Esophagus (tissue), 2 donors: ENCODE results near the gene CCDC159. TPM values are rescaled to one million over a fixed set of nuclear protein-coding genes. Genes with fewer than 3 reads are reported as not detected.
"Not testable (repeated sequence)": the region's sequence is repeated elsewhere in the genome, so short reads cannot be mapped to it uniquely, and the experiment has no call there.

Experiments used
- H3K27ac ChIP-seq, 2 donors: one replicate each; pipeline ENCODE4 v1.5.1; 2013; ENCODE audit warnings: low read depth in 2 of 2, mild to moderate bottlenecking in 2 of 2, inconsistent platforms in 1 of 2, low read length in 1 of 2, moderate library complexity in 1 of 2
- H3K27me3 ChIP-seq, 2 donors: one replicate each; pipeline ENCODE4 v1.6.1; 2013; ENCODE audit warnings: low read length in 2 of 2, control low read depth in 1 of 2, mild to moderate bottlenecking in 1 of 2; ENCODE audit not compliant: insufficient read depth in 2 of 2, control insufficient read depth in 1 of 2
- H3K36me3 ChIP-seq, 2 donors: one replicate each; pipeline ENCODE4 v1.6.1; 2013; ENCODE audit warnings: low read length in 1 of 2; ENCODE audit not compliant: control insufficient read depth in 2 of 2, insufficient read depth in 2 of 2
- H3K4me1 ChIP-seq, 2 donors: one replicate each; pipeline ENCODE4 v1.6.1; 2013; ENCODE audit warnings: low read length in 1 of 2; ENCODE audit not compliant: control insufficient read depth in 2 of 2, insufficient read depth in 2 of 2
- H3K4me3 ChIP-seq, 2 donors: one replicate each; pipeline ENCODE4 v1.5.1; 2013; ENCODE audit warnings: low read length in 2 of 2, mild to moderate bottlenecking in 2 of 2, low read depth in 1 of 2, moderate library complexity in 1 of 2
- H3K9me3 ChIP-seq, 2 donors: one replicate each; pipeline ENCODE4 v1.6.1; 2013; ENCODE audit warnings: mild to moderate bottlenecking in 2 of 2, low read depth in 1 of 2, low read length in 1 of 2, moderate library complexity in 1 of 2; ENCODE audit not compliant: control insufficient read depth in 2 of 2, insufficient read depth in 1 of 2
- WGBS, 2 donors: extraction: QIAGEN DNeasy Blood & Tissue Kit; methylation state at CpG; one replicate each; pipeline ENCODE4 v1.1.7; 2013; 5-methylcytosine and 5-hydroxymethylcytosine counted together
- polyA plus RNA-seq, 2 donors: library from polyadenylated mRNA; stranded (reverse); fragments of 200-250 nt; gene quantifications; one replicate each; pipeline ENCODE4 v1.2.3, GENCODE V29; 2013
- donor health status: healthy with polysubstance abuse.
- donor health status: Bipolar disorder and iron deficiency.

CCDC159 gene
- polyA plus RNA-seq, 2 donors, result 22.5 to 47.6 TPM

DNA sequence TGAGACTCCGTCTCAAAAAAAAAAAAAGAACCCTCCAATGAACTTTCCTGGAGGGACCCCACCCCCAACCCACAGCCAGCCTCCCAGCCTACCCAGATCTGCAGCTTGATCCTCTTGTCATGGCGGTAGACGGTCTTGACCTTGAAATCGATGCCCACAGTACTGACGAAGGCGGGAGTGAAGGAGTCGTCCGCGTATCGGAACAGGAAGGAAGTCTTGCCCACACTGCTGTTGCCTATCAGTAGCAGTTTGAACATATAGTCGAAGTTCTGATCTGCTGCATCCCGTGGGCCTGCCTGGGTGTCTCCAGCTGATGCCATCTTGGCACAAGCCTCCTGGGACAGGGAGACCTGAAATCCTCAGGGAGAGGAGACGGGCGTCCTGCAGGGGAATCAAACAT, 9.2 kb upstream of the CCDC159 start:
- H3K27me3 ChIP-seq, result no peaks in the 10 kb centered on the region
- peaks cover 4 to 16% of the 10 kb centered on the region in 2 donors for H3K36me3 ChIP-seq
- no peak overlapping the region for H3K27ac ChIP-seq
- no peak overlapping the region for H3K4me3 ChIP-seq
- peaks cover 0 to 6% of the 10 kb centered on the region in 2 donors for H3K4me1 ChIP-seq
- no peaks in the 10 kb centered on the region for H3K9me3 ChIP-seq
- 67 to 77% methylated on average over 14 of the region's 14 CpGs for WGBS, 2 donors

- WGBS, 2 donors, result 58 to 60% methylated on average over 7 of the region's 7 CpGs
- peaks cover 4 to 19% of the 10 kb centered on the region in 2 donors for H3K36me3 ChIP-seq
- H3K27me3 ChIP-seq, result no peaks in the 10 kb centered on the region
- H3K9me3 ChIP-seq, result no peaks in the 10 kb centered on the region
- peak overlapping the region; percentile 75 to 95 for H3K4me3 ChIP-seq
- peaks cover 0 to 6% of the 10 kb centered on the region in 2 donors for H3K4me1 ChIP-seq
- peak overlapping the region in 1 of 2 donors; percentile 29 for H3K27ac ChIP-seq
Observed at GRCh38 chr19:11338121-11338520, 8.2 kb upstream of the CCDC159 start.

DNA sequence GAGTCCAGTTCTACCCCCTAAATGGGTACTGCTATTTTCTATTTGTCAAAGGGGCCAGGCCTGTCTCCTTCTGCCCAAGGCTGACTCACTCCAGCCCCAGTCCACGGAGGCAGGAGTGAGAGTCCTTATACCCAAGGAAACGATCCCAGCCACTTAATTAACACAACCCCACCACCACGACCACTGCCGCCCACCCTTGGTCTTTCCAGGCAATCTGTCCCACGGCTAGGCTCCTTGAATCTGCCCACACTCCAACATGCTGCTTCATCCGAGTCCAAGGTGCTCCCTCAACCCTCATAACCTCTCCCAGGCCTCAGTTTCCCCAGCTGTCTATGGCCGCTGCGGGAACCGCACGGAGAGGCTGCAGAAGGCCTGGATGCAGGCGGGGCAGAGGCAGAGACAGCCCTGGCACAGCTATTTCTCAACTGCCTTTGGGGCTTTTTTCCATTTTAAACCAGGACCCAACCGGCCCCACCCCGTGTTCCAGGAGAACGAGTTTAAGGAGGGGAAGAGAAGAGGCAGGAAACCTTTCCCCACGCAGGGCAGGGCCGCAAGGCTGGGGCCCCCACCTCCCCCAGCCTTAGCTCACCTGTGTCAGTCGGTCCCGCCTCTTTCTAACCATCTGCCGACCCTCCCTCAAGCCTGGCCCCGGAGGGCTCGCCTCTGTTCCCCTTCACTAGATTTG, 7.6 kb upstream of the CCDC159 start:
- 16% methylated on average over 20 to 21 of the region's 21 CpGs for WGBS, 2 donors
- peak overlapping the region; percentile 90 to 96 for H3K27ac ChIP-seq
- peaks cover 0 to 19% of the 10 kb centered on the region in 2 donors for H3K36me3 ChIP-seq

GRCh38 chr19:11339254-11340098, 6.8 kb upstream of the CCDC159 start, which contains the start of gene RAB3D:
Gene RAB3D, minus strand, starts transcription at chr19:11339657. Its CDS starts 2,258 bp downstream, at chr19:11337399.
- 6% methylated on average over 44 to 53 of the region's 53 CpGs for WGBS, 2 donors
- Histone ChIP-seq H3K9me3 (no peaks in the 10 kb centered on the region), H3K4me3 (peak within 1 kb of the TSS; percentile 75 to 95), H3K27ac (peak within 1 kb of the TSS; percentile 90 to 96), H3K36me3 (peaks cover 0 to 19% of the 10 kb centered on the region in 2 donors), H3K27me3 (no peaks in the 10 kb centered on the region), H3K4me1 (peaks cover 0 to 6% of the 10 kb centered on the region in 2 donors)

More for the DNA sequence above, 7.6 kb upstream of the CCDC159 start:
- Histone ChIP-seq H3K4me1 (peaks cover 0 to 6% of the 10 kb centered on the region in 2 donors), H3K4me3 (peak overlapping the region; percentile 75 to 95), H3K9me3 (no peaks in the 10 kb centered on the region), H3K27me3 (no peaks in the 10 kb centered on the region)

GRCh38 chr19:11340099-11340467, 6.2 kb upstream of the CCDC159 start:
- peaks cover 0 to 17% of the 10 kb centered on the region in 2 donors for H3K36me3 ChIP-seq
- WGBS, 2 donors, result 79 to 81% methylated on average over 8 of the region's 8 CpGs
- H3K4me3 ChIP-seq, H3K27me3 ChIP-seq, H3K9me3 ChIP-seq, H3K4me1 ChIP-seq: not testable (repeated sequence)
- H3K27ac ChIP-seq, result peak overlapping the region; percentile 28 to 74

DNA sequence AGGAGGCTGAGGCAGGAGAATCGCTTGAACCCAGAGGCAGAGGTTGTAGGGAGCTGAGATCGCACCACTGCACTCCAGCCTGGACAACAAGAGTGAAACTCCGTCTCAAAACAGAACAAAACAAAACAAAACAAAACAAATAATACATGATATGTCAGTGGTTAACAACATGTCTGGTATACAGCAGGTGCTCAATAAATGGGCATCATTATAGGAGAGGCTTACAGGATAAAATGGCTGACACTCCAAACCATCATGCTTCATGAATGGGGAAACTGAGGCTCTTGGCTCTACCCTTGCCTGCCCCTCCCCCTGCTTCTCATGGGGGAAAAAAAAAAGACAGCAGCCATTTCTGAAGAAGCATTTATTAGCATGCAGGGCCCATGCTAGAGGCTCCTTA, 3.9 kb upstream of the CCDC159 start:
- WGBS, 2 donors, result 91 to 95% methylated on average over 3 of the region's 3 CpGs
- Histone ChIP-seq H3K27me3 (no peaks in the 10 kb centered on the region), H3K36me3 (peaks cover 0 to 3% of the 10 kb centered on the region in 2 donors), H3K27ac (no peak overlapping the region), H3K4me1 (peaks cover 6 to 11% of the 10 kb centered on the region in 2 donors), H3K4me3 (no peak overlapping the region), H3K9me3 (no peaks in the 10 kb centered on the region)

GRCh38 chr19:11345122-11345803, 1.1 kb upstream of the CCDC159 start:
- Histone ChIP-seq H3K27me3 (no peaks in the 10 kb centered on the region), H3K9me3 (peaks cover 0 to 4% of the 10 kb centered on the region in 2 donors), H3K27ac (peak overlapping the region; percentile 36 to 95), H3K4me3 (peak overlapping the region; percentile 77 to 79), H3K36me3 (peaks cover 0 to 3% of the 10 kb centered on the region in 2 donors), H3K4me1 (peaks cover 6 to 8% of the 10 kb centered on the region in 2 donors)
- WGBS, 2 donors, result 36% methylated on average over 14 to 15 of the region's 15 CpGs

DNA sequence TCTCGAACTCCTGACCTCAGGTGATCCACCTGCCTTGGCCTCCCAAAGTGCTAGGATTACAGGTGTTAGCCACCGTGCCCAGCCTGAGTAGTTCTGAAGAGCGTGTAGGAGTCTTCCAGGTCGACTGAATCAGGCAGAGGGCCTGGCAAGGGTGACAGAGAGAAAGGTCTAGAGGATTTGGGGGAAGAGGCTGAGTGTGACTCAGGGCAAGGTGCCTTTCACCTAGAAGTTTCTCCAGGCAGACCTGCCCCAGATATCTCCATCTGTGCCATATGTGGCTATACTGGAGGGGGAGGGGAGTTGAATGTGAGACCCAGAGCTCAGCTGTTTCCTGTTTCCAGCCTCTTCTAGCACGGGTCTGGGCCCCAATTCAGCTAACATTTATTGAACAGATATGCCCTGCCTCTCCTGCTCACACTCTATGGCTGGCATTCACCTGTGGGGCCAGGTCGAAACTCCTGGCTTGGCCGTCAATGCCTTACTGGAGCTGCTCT, 1.3 kb downstream of the CCDC159 start:
- Histone ChIP-seq H3K9me3 (peaks cover 0 to 4% of the 10 kb centered on the region in 2 donors), H3K36me3 (peaks cover 0 to 3% of the 10 kb centered on the region in 2 donors), H3K27ac (peak overlapping the region in 1 of 2 donors; percentile 16), H3K4me3 (no peak overlapping the region), H3K4me1 (peaks cover 6 to 8% of the 10 kb centered on the region in 2 donors), H3K27me3 (no peaks in the 10 kb centered on the region)
- 74 to 76% methylated on average over 7 of the region's 7 CpGs for WGBS, 2 donors

DNA sequence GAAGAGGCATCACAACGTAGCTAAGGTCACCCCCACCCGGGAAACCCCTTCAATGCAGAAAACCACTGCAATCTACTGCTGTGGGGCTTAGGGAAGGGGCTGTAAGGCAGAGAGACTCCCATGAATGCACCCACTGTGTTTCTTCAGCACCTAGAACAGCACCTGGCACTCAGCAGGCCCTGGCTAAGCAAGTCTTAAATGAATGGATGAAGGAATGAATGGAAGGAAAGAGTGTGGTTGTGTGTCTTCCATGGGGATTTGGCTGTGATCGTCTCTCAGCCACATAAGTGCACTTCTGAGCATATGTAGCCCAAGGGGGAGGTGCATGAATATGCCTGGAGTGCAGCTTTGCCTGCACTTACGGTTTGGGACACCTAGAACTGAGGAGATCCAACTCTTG, 2.9 kb downstream of the CCDC159 start:
- Histone ChIP-seq H3K27me3 (no peaks in the 10 kb centered on the region), H3K4me1 (peaks cover 6 to 8% of the 10 kb centered on the region in 2 donors), H3K4me3 (no peak overlapping the region), H3K9me3 (peaks cover 0 to 4% of the 10 kb centered on the region in 2 donors), H3K27ac (no peak overlapping the region), H3K36me3 (no peaks in the 10 kb centered on the region)
- WGBS, 2 donors, result 93 to 97% methylated on average over 4 of the region's 4 CpGs
